ENCODE data around the gene SVEP1. TPM values are rescaled to one million over a fixed set of nuclear protein-coding genes. Genes with fewer than 3 reads are reported as not detected.

The SVEP1 gene
- total and polyA plus RNA-seq, 2 experiments from 2014 or later: 1.9 to 4.4 TPM

- no peak for DNase-seq (ENCODE audit: low read depth in 1 of 2, low spot score in 1 of 2)
- H3K36me3 ChIP-seq: no peaks in the 10 kb centered on the region
- TF ChIP-seq CTCF (IDR thresholded peaks at IDR 0.05; ENCODE audit: low read depth, low read length): no peak
Measured at GRCh38 chr9:110319781-110320492, 259.6 kb downstream of the SVEP1 start.

DNA sequence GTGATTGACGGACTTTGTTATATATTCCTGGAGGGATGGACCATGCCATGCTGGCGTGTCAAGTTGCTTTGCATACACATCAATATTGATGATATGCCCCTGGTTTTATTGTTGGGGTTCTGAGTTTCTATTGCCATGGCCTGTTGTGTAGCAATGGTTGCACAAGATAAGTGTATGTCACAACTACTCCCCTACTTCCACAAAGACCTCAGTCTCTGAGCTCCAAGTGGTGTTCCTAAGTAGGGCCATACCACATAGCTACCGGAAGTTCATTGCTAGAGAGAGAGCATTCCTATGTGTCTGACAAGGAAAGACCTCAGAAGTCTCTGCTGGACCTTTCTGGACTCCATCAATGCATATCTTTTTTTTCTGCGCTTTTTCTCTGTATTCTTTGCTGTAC is 261.6 kb downstream of the SVEP1 start:
- no peaks in the 10 kb centered on the region for H3K9me3 ChIP-seq (ENCODE audit: low read depth)
- TF ChIP-seq CTCF (IDR thresholded peaks at IDR 0.05; ENCODE audit: low read depth, low read length): no peak
- no peaks in the 10 kb centered on the region for H3K36me3 ChIP-seq
- H3K4me3 ChIP-seq: no peak overlapping the region
- no peak for DNase-seq (ENCODE audit: low read depth in 1 of 2, low spot score in 1 of 2)
- no peaks in the 10 kb centered on the region for H3K4me1 ChIP-seq (ENCODE audit: low read depth)
- no peaks in the 10 kb centered on the region for H3K27me3 ChIP-seq
- H3K27ac ChIP-seq: no peak overlapping the region

More at GRCh38 chr9:110319781-110320492, 259.6 kb downstream of the SVEP1 start:
- Histone ChIP-seq H3K9me3 (ENCODE audit: low read depth) (no peaks in the 10 kb centered on the region), H3K4me3 (no peak overlapping the region), H3K4me1 (ENCODE audit: low read depth) (no peaks in the 10 kb centered on the region), H3K27ac (no peak overlapping the region), H3K27me3 (no peaks in the 10 kb centered on the region)

GRCh38 chr9:110316261-110317075 is 263.1 kb downstream of the SVEP1 start:
- DNase-seq (ENCODE audit: low read depth in 1 of 2, low spot score in 1 of 2): peak in 1 of 2 donors; percentile 27
- no peaks in the 10 kb centered on the region for H3K4me1 ChIP-seq (ENCODE audit: low read depth)
- H3K9me3 ChIP-seq (ENCODE audit: low read depth): no peaks in the 10 kb centered on the region
- no peaks in the 10 kb centered on the region for H3K27me3 ChIP-seq
- no peaks in the 10 kb centered on the region for H3K36me3 ChIP-seq
- TF ChIP-seq CTCF (IDR thresholded peaks at IDR 0.05; ENCODE audit: low read depth, low read length): no peak
- H3K4me3 ChIP-seq: no peak overlapping the region
- no peak overlapping the region for H3K27ac ChIP-seq

Other genes with a start within 250 kb of the SVEP1 start
- gene TXNDC8, start 241.9 kb downstream of the SVEP1 start, total RNA-seq: not detected in 2 replicates
- gene TXNDC8, start 241.9 kb downstream of the SVEP1 start, polyA plus RNA-seq: not detected in 2 replicates
- not detected in 2 replicates for gene MUSK, start 89.0 kb upstream of the SVEP1 start, total RNA-seq
- not detected in 2 replicates for gene MUSK, start 89.0 kb upstream of the SVEP1 start, polyA plus RNA-seq

All from cardiac muscle cell (in vitro differentiated cells and primary cell).